ENCODE measurements around the gene SLC25A12.

- TF ChIP-seq, protein P1, sequence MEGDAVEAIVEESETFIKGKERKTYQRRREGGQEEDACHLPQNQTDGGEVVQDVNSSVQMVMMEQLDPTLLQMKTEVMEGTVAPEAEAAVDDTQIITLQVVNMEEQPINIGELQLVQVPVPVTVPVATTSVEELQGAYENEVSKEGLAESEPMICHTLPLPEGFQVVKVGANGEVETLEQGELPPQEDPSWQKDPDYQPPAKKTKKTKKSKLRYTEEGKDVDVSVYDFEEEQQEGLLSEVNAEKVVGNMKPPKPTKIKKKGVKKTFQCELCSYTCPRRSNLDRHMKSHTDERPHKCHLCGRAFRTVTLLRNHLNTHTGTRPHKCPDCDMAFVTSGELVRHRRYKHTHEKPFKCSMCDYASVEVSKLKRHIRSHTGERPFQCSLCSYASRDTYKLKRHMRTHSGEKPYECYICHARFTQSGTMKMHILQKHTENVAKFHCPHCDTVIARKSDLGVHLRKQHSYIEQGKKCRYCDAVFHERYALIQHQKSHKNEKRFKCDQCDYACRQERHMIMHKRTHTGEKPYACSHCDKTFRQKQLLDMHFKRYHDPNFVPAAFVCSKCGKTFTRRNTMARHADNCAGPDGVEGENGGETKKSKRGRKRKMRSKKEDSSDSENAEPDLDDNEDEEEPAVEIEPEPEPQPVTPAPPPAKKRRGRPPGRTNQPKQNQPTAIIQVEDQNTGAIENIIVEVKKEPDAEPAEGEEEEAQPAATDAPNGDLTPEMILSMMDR (IDR thresholded peaks at IDR 0.05): no peak
- no peak for TF ChIP-seq POLR2A (IDR thresholded peaks at IDR 0.05)
These were observed 30.3 kb upstream of the SLC25A12 start for GRCh38 chr2:171924170-171924942.

Data from ovary (tissue), 3 donors.